HepG2 (cell line): ENCODE measurements around the gene RGS19. TPM values are rescaled to one million over a fixed set of nuclear protein-coding genes. Genes with fewer than 3 reads are reported as not detected.

Experiments used
- AGO2 ChIP-seq: fragments of 200-400 bp; formaldehyde crosslinking; optimal IDR thresholded peaks from 2 replicates; pipeline ENCODE3; 2017; ENCODE audit warnings: mild to moderate bottlenecking, low read depth, low read length, moderate library complexity
- BORCS8-MEF2B ChIP-seq: sonication (generic); formaldehyde crosslinking; IDR thresholded peaks from 2 replicates; pipeline ENCODE4 v1.8.0; 2022; ENCODE audit warnings: mild to moderate bottlenecking, missing genetic modification reagents
- CC2D1A ChIP-seq: sonication (generic); formaldehyde crosslinking; IDR thresholded peaks from 2 replicates; pipeline ENCODE4 v1.8.1; 2023; ENCODE audit warnings: mild to moderate bottlenecking, missing genetic modification reagents
- FOXJ3 ChIP-seq: sonication (generic); formaldehyde crosslinking; IDR thresholded peaks from 2 replicates; pipeline ENCODE4 v1.4.0; 2020; ENCODE audit warnings: missing genetic modification reagents, mild to moderate bottlenecking, borderline replicate concordance
- HNRNPUL1 ChIP-seq: fragments of 200-400 bp; formaldehyde crosslinking; IDR thresholded peaks from 2 replicates; pipeline ENCODE4 v1.6.1; 2017; ENCODE audit warnings: low read depth, mild to moderate bottlenecking, low read length, moderate library complexity
- JUND ChIP-seq: sonication (generic); formaldehyde crosslinking; IDR thresholded peaks from 2 replicates; pipeline ENCODE4 v1.8.0; 2022; ENCODE audit warnings: mild to moderate bottlenecking, missing genetic modification reagents
- MAF1 ChIP-seq: sonication (generic); formaldehyde crosslinking; IDR thresholded peaks from 2 replicates; pipeline ENCODE4 v1.5.0; 2020; ENCODE audit warnings: missing genetic modification reagents, borderline replicate concordance
- MAZ ChIP-seq, 2 experiments: sonication (generic) in 1 of 2; formaldehyde crosslinking in 1 of 2; IDR thresholded peaks; 2 replicates each; pipeline versions ENCODE4 v1.5.0 to v1.6.1; 2012 to 2020; ENCODE audit warnings: low read depth in 2 of 2, mild to moderate bottlenecking in 2 of 2, borderline replicate concordance in 1 of 2, improper control_type of control experiment in 1 of 2, low read length in 1 of 2, missing genetic modification reagents in 1 of 2, moderate library complexity in 1 of 2
- MIER2 ChIP-seq: IDR thresholded peaks from 2 replicates; pipeline ENCODE4 v1.6.1; 2016; ENCODE audit warnings: missing biosample characterization, missing genetic modification reagents
- PITX1 ChIP-seq: sonication (generic); formaldehyde crosslinking; IDR thresholded peaks from 2 replicates; pipeline ENCODE4 v1.5.1; 2020; ENCODE audit warnings: mild to moderate bottlenecking, missing genetic modification reagents
- POGZ ChIP-seq: sonication (generic); formaldehyde crosslinking; IDR thresholded peaks from 2 replicates; pipeline ENCODE4 v1.4.0; 2020; ENCODE audit warnings: mild to moderate bottlenecking, missing genetic modification reagents
- PRPF4 ChIP-seq: fragments of 200-400 bp; formaldehyde crosslinking; IDR thresholded peaks from 2 replicates; pipeline ENCODE4 v1.6.1; 2016; ENCODE audit warnings: low read length, low read depth; ENCODE audit not compliant: poor library complexity, severe bottlenecking
- TAF1 ChIP-seq: sonication (generic); formaldehyde crosslinking; IDR thresholded peaks from 2 replicates; pipeline ENCODE4 v1.4.0; 2020; ENCODE audit warnings: missing genetic modification reagents
- ZEB1 ChIP-seq: IDR thresholded peaks from 2 replicates; pipeline ENCODE4 v1.6.1; 2012; ENCODE audit warnings: mild to moderate bottlenecking, low read depth, inconsistent platforms; ENCODE audit not compliant: insufficient replicate concordance
- ZNF207 ChIP-seq: fragments of 450-650 bp; IDR thresholded peaks from 2 replicates; pipeline ENCODE4 v1.6.1; 2016; ENCODE audit warnings: antibody characterized with exemption, borderline replicate concordance
- ZNF296 ChIP-seq: sonication (generic); formaldehyde crosslinking; conservative IDR thresholded peaks from 2 replicates; pipeline ENCODE4 v1.5.0; 2020; ENCODE audit warnings: mild to moderate bottlenecking, missing genetic modification reagents
- ZSCAN31 ChIP-seq: sonication (generic); formaldehyde crosslinking; IDR thresholded peaks from 2 replicates; pipeline ENCODE4 v1.5.0; 2020; ENCODE audit warnings: low read depth, mild to moderate bottlenecking, missing genetic modification reagents
- ZSCAN9 ChIP-seq: IDR thresholded peaks from 2 replicates; pipeline ENCODE4 v1.6.1; 2016; ENCODE audit warnings: borderline replicate concordance
- polyA plus RNA-seq, 8 experiments: library from polyadenylated mRNA; depleted of rRNA in 3 of 8; stranded (reverse) in 7 of 8; unstranded in 1 of 8; fragments of >200 nt; fragmentation: Illumina TruSeq in 4 of 8; extraction: Trizol in 4 of 8; gene quantifications; 2 replicates each; pipeline versions ENCODE4 v1.2.1 to v1.2.3, GENCODE V29; 2011 to 2016; ENCODE audit warnings: low read depth in 4 of 8, missing spikeins in 1 of 8, mixed read lengths in 1 of 8; ENCODE audit not compliant: insufficient read depth in 1 of 8
- total RNA-seq, 5 experiments: library from RNA; depleted of rRNA; stranded (reverse); fragments of >200 nt; fragmentation: Illumina TruSeq; extraction: Trizol; gene quantifications; 2 replicates each; pipeline ENCODE4 v1.2.3, GENCODE V29; 2016; ENCODE audit warnings: low read depth in 1 of 5
- TF ChIP-seq, protein P1 (sequence below): sonication (generic); formaldehyde crosslinking; IDR thresholded peaks from 2 replicates; pipeline ENCODE4 v1.4.0; 2020; ENCODE audit warnings: mild to moderate bottlenecking, missing genetic modification reagents
- TF ChIP-seq, protein P2 (sequence below): sonication (generic); formaldehyde crosslinking; IDR thresholded peaks from 2 replicates; pipeline ENCODE4 v1.5.0; 2020; ENCODE audit warnings: mild to moderate bottlenecking, missing genetic modification reagents, borderline replicate concordance
- TF ChIP-seq, protein P3 (sequence below): sonication (generic); formaldehyde crosslinking; IDR thresholded peaks from 2 replicates; pipeline ENCODE4 v1.8.0; 2022; ENCODE audit warnings: mild to moderate bottlenecking, missing genetic modification reagents; ENCODE audit not compliant: insufficient replicate concordance

Gene RGS19
- total and polyA plus RNA-seq, 2 of the 13 experiments (the other 11 are each of a cell fraction or from before 2014, with no cell fraction given) = 10.7 to 11.9 TPM

DNA sequence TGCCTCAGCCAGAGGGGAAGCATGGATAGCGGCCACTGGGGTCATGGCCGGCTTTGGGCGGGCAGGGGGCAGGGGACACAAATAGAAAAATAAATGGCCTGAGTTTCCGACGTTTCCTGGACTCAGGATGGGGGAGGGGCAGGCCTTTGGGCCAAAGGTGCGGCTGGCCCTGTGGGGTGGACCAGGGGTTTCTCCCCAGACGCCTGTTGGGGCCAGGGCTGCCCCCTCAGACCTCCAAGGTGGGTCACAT lies 22.8 kb downstream of the RGS19 start (continued):
- no peak for TF ChIP-seq PITX1 (CRISPR knock-in tag)
- TF ChIP-seq ZEB1 = no peak
- no peak for TF ChIP-seq TAF1 (CRISPR knock-in tag)
- TF ChIP-seq AGO2 = no peak
- no peak for TF ChIP-seq HNRNPUL1
- no peak; the same call in 1 of the 2 replicates for TF ChIP-seq ZSCAN31 (CRISPR knock-in tag)
- TF ChIP-seq PRPF4 = no peak
- TF ChIP-seq, protein P1, sequence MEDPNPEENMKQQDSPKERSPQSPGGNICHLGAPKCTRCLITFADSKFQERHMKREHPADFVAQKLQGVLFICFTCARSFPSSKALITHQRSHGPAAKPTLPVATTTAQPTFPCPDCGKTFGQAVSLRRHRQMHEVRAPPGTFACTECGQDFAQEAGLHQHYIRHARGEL (CRISPR knock-in tag) = no peak
- peak; percentile 34; the same call in 1 of the 2 replicates for TF ChIP-seq POGZ (CRISPR knock-in tag)
- no peak for TF ChIP-seq ZNF207
- TF ChIP-seq JUND (CRISPR knock-in tag) = no peak
- TF ChIP-seq BORCS8-MEF2B = peak; percentile 3; the same call in 1 of the 2 replicates
- TF ChIP-seq CC2D1A (CRISPR knock-in tag) = no peak
- TF ChIP-seq, protein P2, sequence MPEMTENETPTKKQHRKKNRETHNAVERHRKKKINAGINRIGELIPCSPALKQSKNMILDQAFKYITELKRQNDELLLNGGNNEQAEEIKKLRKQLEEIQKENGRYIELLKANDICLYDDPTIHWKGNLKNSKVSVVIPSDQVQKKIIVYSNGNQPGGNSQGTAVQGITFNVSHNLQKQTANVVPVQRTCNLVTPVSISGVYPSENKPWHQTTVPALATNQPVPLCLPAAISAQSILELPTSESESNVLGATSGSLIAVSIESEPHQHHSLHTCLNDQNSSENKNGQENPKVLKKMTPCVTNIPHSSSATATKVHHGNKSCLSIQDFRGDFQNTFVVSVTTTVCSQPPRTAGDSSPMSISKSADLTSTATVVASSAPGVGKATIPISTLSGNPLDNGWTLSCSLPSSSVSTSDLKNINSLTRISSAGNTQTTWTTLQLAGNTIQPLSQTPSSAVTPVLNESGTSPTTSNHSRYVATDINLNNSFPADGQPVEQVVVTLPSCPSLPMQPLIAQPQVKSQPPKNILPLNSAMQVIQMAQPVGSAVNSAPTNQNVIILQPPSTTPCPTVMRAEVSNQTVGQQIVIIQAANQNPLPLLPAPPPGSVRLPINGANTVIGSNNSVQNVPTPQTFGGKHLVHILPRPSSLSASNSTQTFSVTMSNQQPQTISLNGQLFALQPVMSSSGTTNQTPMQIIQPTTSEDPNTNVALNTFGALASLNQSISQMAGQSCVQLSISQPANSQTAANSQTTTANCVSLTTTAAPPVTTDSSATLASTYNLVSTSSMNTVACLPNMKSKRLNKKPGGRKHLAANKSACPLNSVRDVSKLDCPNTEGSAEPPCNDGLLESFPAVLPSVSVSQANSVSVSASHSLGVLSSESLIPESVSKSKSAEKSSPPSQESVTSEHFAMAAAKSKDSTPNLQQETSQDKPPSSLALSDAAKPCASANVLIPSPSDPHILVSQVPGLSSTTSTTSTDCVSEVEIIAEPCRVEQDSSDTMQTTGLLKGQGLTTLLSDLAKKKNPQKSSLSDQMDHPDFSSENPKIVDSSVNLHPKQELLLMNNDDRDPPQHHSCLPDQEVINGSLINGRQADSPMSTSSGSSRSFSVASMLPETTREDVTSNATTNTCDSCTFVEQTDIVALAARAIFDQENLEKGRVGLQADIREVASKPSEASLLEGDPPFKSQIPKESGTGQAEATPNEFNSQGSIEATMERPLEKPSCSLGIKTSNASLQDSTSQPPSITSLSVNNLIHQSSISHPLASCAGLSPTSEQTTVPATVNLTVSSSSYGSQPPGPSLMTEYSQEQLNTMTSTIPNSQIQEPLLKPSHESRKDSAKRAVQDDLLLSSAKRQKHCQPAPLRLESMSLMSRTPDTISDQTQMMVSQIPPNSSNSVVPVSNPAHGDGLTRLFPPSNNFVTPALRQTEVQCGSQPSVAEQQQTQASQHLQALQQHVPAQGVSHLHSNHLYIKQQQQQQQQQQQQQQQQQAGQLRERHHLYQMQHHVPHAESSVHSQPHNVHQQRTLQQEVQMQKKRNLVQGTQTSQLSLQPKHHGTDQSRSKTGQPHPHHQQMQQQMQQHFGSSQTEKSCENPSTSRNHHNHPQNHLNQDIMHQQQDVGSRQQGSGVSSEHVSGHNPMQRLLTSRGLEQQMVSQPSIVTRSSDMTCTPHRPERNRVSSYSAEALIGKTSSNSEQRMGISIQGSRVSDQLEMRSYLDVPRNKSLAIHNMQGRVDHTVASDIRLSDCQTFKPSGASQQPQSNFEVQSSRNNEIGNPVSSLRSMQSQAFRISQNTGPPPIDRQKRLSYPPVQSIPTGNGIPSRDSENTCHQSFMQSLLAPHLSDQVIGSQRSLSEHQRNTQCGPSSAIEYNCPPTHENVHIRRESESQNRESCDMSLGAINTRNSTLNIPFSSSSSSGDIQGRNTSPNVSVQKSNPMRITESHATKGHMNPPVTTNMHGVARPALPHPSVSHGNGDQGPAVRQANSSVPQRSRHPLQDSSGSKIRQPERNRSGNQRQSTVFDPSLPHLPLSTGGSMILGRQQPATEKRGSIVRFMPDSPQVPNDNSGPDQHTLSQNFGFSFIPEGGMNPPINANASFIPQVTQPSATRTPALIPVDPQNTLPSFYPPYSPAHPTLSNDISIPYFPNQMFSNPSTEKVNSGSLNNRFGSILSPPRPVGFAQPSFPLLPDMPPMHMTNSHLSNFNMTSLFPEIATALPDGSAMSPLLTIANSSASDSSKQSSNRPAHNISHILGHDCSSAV = no peak
- TF ChIP-seq, protein P3, sequence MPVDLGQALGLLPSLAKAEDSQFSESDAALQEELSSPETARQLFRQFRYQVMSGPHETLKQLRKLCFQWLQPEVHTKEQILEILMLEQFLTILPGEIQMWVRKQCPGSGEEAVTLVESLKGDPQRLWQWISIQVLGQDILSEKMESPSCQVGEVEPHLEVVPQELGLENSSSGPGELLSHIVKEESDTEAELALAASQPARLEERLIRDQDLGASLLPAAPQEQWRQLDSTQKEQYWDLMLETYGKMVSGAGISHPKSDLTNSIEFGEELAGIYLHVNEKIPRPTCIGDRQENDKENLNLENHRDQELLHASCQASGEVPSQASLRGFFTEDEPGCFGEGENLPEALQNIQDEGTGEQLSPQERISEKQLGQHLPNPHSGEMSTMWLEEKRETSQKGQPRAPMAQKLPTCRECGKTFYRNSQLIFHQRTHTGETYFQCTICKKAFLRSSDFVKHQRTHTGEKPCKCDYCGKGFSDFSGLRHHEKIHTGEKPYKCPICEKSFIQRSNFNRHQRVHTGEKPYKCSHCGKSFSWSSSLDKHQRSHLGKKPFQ (CRISPR knock-in tag) = peak; percentile 96
- 0 out of 2 replicates have a peak, but pooled peaks have one; percentile 73 for TF ChIP-seq ZNF296
- TF ChIP-seq MAF1 (CRISPR knock-in tag) = peak; percentile 34; the same call in 1 of the 2 replicates
- TF ChIP-seq ZSCAN9 (CRISPR knock-in tag) = 0 out of 2 replicates have a peak, but pooled peaks have one; percentile 26
- no peak for TF ChIP-seq FOXJ3 (CRISPR knock-in tag)
- TF ChIP-seq MIER2 (CRISPR knock-in tag) = 0 out of 2 replicates have a peak, but pooled peaks have one; percentile 10
- TF ChIP-seq MAZ (IDR thresholded peaks at IDR 0.05; ENCODE audit: borderline replicate concordance, low read depth, low read length) = peak; percentile 10; the same call in 1 of the 2 replicates
- TF ChIP-seq MAZ (CRISPR knock-in tag; IDR thresholded peaks at IDR 0.05; ENCODE audit: low read depth) = no peak
